DND-41 (cell line): ENCODE measurements around the gene CGB2.

Experiments used
- ATAC-seq: fragments of 200-7000 bp; cut with Tn5 transposase; 3 replicates; pipeline ENCODE4 v1.9.1; 2021; ENCODE audit warnings: low read depth; ENCODE audit not compliant: insufficient read depth
- DNase-seq: peaks from one replicate; pipeline ENCODE4 v3.0.0-alpha.2; 2020
- H2AFZ ChIP-seq: 2 replicates; pipeline ENCODE4 v1.6.0; 2012; ENCODE audit warnings: low read depth, low read length
- H3K27ac ChIP-seq: 2 replicates; pipeline ENCODE4 v1.5.1; 2012; ENCODE audit warnings: low read length, inconsistent platforms
- H3K27me3 ChIP-seq: fragments of 200-600 bp; sonication (generic); 2 replicates; pipeline ENCODE4 v1.6.0; 2012; ENCODE audit warnings: low read length, mild to moderate bottlenecking, inconsistent platforms; ENCODE audit not compliant: insufficient read depth, poor library complexity
- H3K36me3 ChIP-seq: 2 replicates; pipeline ENCODE4 v1.5.1; 2012; ENCODE audit warnings: low read length, inconsistent platforms; ENCODE audit not compliant: insufficient read depth
- H3K4me1 ChIP-seq: 2 replicates; pipeline ENCODE4 v1.5.1; 2012; ENCODE audit warnings: mild to moderate bottlenecking, low read length; ENCODE audit not compliant: insufficient read depth
- H3K4me2 ChIP-seq: 2 replicates; pipeline ENCODE4 v1.6.0; 2012; ENCODE audit warnings: mild to moderate bottlenecking, moderate library complexity, low read length, inconsistent platforms; ENCODE audit not compliant: insufficient read depth
- H3K4me3 ChIP-seq, 2 experiments: fragments of 200-600 bp in 1 of 2; shearing (Covaris generic) in 1 of 2; 2 replicates each; pipeline ENCODE4 v1.5.1; 2012 to 2016; ENCODE audit warnings: inconsistent platforms in 2 of 2, low read length in 2 of 2, mild to moderate bottlenecking in 2 of 2, low read depth in 1 of 2, moderate library complexity in 1 of 2
- H3K79me2 ChIP-seq: 2 replicates; pipeline ENCODE4 v1.6.0; 2012; ENCODE audit warnings: low read length, inconsistent platforms; ENCODE audit not compliant: insufficient read depth
- H3K9ac ChIP-seq: 2 replicates; pipeline ENCODE4 v1.6.0; 2012; ENCODE audit warnings: low read depth, mild to moderate bottlenecking, inconsistent platforms, low read length, moderate library complexity
- H3K9me3 ChIP-seq: 2 replicates; pipeline ENCODE4 v1.5.1; 2012; ENCODE audit warnings: low read length, moderate library complexity, mild to moderate bottlenecking, inconsistent platforms; ENCODE audit not compliant: insufficient read depth, severe bottlenecking
- H4K20me1 ChIP-seq: 2 replicates; pipeline ENCODE4 v1.6.0; 2012; ENCODE audit warnings: low read length; ENCODE audit not compliant: insufficient read depth
- CTCF ChIP-seq: IDR thresholded peaks from 2 replicates; pipeline ENCODE4 v1.5.1; 2012; ENCODE audit warnings: borderline replicate concordance, low read length, moderate library complexity, mild to moderate bottlenecking; ENCODE audit not compliant: poor library complexity, severe bottlenecking; ENCODE audit errors: extremely low read depth
- EZH2 ChIP-seq: IDR thresholded peaks from 3 replicates; pipeline ENCODE4 v1.6.1; 2012; ENCODE audit warnings: borderline replicate concordance, low read depth, mild to moderate bottlenecking, moderate library complexity, low read length, inconsistent platforms; ENCODE audit not compliant: severe bottlenecking

CGB2 gene

GRCh38 chr19:48990400-48990799 lies 41.3 kb upstream of the CGB2 start:
- H3K27ac ChIP-seq = no peak overlapping the region
- no peak for ATAC-seq
- no peaks in the 10 kb centered on the region for H3K9me3 ChIP-seq
- peaks cover 9% of the 10 kb centered on the region for H4K20me1 ChIP-seq
- no peak overlapping the region for H3K9ac ChIP-seq
- H3K4me1 ChIP-seq = peaks cover 35% of the 10 kb centered on the region
- DNase-seq = no peak
- H3K4me3 ChIP-seq = no peak overlapping the region
- H3K79me2 ChIP-seq = peaks cover 44% of the 10 kb centered on the region
- H3K27me3 ChIP-seq = no peaks in the 10 kb centered on the region
- peaks cover 39% of the 10 kb centered on the region for H3K36me3 ChIP-seq
- H3K4me2 ChIP-seq = 0 out of 2 replicates have a peak overlapping the region, but pooled peaks have one; percentile 88
- H2AFZ ChIP-seq = no peak overlapping the region
- TF ChIP-seq EZH2 (no peak), CTCF (no peak)

- H3K27ac ChIP-seq = peak overlapping the region; percentile 93; the same call in 1 of the 2 replicates
- H3K79me2 ChIP-seq = peaks cover 52% of the 10 kb centered on the region
- peaks cover 37% of the 10 kb centered on the region for H3K4me1 ChIP-seq
- H3K9me3 ChIP-seq = no peaks in the 10 kb centered on the region
- H3K4me3 ChIP-seq = peak overlapping the region in 1 of 2 experiments; percentile 98; a peak in 2 of 4 replicates
- H3K4me2 ChIP-seq = peak overlapping the region; percentile 88
- H3K9ac ChIP-seq = peak overlapping the region; percentile 93
- DNase-seq (no peak), ATAC-seq (no peak)
- H3K27me3 ChIP-seq = no peaks in the 10 kb centered on the region
- peaks cover 10% of the 10 kb centered on the region for H4K20me1 ChIP-seq
- TF ChIP-seq EZH2 = no peak
- no peak for TF ChIP-seq CTCF
- no peak overlapping the region for H2AFZ ChIP-seq
- peaks cover 31% of the 10 kb centered on the region for H3K36me3 ChIP-seq
Measured at GRCh38 chr19:48991011-48991609, 40.6 kb upstream of the CGB2 start.

- H3K9ac ChIP-seq = peak overlapping the region; percentile 93
- peak overlapping the region; percentile 95 to 98 for H3K4me3 ChIP-seq
- peaks cover 61% of the 10 kb centered on the region for H3K79me2 ChIP-seq
- H3K27ac ChIP-seq = peak overlapping the region; percentile 93
- TF ChIP-seq CTCF (no peak), EZH2 (no peak)
- peak overlapping the region; percentile 88 for H3K4me2 ChIP-seq
- no peaks in the 10 kb centered on the region for H3K9me3 ChIP-seq
- DNase-seq (peak; percentile 30), ATAC-seq (no peak)
- H3K4me1 ChIP-seq = peaks cover 39% of the 10 kb centered on the region
- H3K27me3 ChIP-seq = no peaks in the 10 kb centered on the region
- peaks cover 14% of the 10 kb centered on the region for H4K20me1 ChIP-seq
- peaks cover 27% of the 10 kb centered on the region for H3K36me3 ChIP-seq
- H2AFZ ChIP-seq = peak overlapping the region; percentile 93
Measured at GRCh38 chr19:48991873-48992580, 39.7 kb upstream of the CGB2 start.
